ENCODE measurements around the gene MAP3K3.

The MAP3K3 gene

GRCh38 chr17:63621684-63622573, at the start of gene MAP3K3:
TSS of gene MAP3K3 (plus strand) at chr17:63622417. CDS start at chr17:63622760, 343 bp downstream.
- peak; percentile 100 for DNase-seq

DNA sequence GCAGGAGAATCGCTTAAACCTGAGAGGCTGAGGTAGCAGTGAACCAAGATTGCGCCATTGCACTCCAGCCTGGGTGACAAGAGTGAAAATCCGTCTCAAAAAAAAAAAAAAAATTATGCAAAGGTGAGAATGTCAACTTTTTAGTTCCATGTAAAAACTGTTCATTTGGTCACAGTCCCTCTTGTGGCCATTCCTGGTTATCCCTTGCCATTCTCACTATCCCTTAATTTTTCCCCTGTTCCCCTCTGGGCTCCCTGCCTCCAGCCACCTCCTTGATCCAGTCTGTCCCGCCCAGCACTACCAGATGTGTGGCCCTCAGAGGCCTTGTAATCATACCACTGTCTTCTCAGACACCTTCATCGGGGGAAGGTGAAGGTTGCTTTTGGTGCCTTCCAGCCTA, 48.6 kb upstream of the MAP3K3 start:
- DNase-seq: no peak

- DNase-seq: no peak
Observed at GRCh38 chr17:63578027-63578768, 44.0 kb upstream of the MAP3K3 start.

GRCh38 chr17:63578769-63579111, 43.5 kb upstream of the MAP3K3 start:
- DNase-seq: no peak

DNA sequence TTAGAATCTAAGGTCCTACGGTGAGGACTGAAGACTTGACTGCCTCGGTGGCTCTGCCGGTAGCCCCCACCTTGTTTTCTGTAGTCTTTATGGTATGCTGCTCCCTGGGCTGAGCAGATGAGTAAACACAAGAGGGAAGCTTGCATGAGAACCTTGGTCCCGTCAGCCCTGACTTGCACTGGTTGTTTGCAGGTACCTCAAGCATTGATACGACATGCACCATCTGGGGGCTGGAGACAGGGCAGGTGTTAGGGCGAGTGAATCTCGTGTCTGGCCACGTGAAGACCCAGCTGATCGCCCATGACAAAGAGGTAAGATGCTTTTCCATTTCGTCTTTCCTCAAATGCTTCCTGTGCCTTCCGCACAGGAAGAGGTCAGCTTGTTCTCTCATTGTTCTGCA, 42.6 kb upstream of the MAP3K3 start:
- DNase-seq: no peak

DNA sequence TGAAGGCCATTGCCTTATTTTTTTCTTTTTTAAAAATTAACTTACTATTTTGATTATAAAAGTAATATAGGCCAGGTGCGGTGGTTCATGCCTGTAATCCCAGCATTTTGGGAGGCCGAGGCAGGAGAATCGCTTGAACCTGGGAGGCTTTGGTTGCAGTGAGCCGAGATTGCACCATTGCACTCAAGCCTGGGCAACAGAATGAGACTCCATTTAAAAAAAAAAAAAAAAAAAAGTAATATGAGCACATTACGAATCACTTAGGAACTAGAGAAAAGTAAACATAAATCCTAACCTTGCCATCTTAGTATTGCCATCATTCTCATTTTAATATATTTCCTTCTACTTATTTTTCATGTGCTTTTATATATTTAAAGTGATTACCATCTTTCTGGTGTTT, 34.4 kb upstream of the MAP3K3 start:
- no peak for DNase-seq

GRCh38 chr17:63588797-63589196, 33.4 kb upstream of the MAP3K3 start:
- DNase-seq: no peak

DNA sequence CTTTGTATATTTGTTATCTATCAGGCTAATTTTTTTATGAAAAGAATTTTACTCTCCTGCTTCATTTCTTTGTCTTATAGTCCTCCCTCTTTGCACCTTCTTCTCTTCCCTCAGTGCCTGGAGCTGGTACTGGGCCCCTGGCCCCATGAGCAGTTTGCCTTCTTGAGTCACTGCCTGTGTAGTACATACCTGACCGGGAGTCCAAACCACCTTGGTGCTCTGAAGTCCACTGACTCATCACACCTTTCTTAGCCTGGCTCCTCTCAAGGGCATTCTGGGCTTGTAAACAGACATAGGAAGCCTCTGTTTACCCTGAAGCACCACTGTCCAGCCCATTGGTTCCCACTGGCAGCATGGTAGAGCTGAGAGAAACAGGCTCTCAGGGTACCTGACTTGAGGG, 32.6 kb upstream of the MAP3K3 start:
- DNase-seq: no peak

- DNase-seq: no peak
Observed at GRCh38 chr17:63592797-63593196, 29.4 kb upstream of the MAP3K3 start.

- DNase-seq: no peak
Observed at GRCh38 chr17:63595132-63595531, 27.1 kb upstream of the MAP3K3 start.

- DNase-seq: no peak
Observed at GRCh38 chr17:63596856-63597586, 25.2 kb upstream of the MAP3K3 start.

DNA sequence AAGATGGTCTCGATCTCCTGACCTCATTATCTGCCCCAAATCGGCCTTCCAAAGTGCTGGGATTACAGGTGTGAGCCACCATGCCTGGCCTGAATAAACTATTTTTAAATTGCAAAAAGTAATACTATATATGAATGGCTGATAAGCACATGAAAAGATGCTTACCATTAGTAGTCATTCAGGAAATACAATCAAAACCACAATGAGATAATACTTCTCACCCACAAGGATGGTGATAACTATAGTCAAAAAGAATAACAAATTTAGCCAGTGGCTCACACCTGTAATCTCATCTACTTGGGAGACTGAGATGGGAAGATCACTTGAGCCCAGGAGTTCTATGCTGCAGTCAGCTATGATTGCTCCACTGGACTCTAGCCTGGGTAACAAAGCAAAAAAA, 23.9 kb upstream of the MAP3K3 start:
- no peak for DNase-seq

DNA sequence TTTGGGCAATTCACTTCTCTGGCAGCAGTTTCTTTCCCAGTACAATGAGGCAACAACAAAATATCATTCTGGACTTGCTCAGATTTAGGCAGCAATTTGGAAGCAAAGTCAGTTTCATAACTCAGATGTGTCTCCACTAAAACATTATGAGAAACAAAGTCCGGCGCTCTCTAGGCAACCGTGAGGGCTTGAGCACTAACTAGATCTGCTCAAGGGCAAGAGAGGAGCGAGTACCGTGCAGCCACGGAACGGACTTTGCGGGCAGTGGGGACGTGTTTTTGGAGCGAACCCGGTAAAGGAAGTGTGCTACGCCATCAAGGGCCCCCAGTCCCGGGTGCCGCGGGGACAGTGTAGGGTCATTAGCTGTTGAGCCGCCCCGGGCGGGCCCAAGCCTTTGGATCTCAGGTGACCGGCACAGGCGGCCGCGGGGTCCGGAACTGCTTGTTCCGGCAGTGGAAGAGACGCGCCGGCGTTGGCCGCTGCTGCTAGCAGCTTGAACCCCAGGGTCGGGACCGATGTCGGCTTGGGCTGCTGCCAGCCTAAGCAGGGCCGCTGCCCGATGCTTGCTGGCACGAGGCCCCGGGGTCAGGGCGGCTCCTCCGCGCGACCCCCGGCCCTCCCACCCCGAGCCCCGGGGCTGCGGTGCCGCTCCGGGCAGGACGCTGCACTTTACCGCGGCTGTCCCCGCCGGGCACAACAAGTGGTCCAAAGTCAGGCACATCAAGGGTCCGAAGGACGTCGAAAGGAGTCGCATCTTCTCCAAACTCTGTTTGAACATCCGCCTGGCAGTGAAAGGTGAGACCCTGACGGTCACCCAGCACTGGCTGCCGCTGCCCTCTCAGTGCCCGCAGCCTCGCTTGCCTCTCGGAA, 21.4 kb upstream of the MAP3K3 start, which contains the start of gene TACO1:
Gene TACO1, plus strand, starts transcription at position 327 of the 870 bp plus-strand sequence. Its CDS starts 189 bp downstream, at position 516.
- DNase-seq: peak; percentile 84

DNA sequence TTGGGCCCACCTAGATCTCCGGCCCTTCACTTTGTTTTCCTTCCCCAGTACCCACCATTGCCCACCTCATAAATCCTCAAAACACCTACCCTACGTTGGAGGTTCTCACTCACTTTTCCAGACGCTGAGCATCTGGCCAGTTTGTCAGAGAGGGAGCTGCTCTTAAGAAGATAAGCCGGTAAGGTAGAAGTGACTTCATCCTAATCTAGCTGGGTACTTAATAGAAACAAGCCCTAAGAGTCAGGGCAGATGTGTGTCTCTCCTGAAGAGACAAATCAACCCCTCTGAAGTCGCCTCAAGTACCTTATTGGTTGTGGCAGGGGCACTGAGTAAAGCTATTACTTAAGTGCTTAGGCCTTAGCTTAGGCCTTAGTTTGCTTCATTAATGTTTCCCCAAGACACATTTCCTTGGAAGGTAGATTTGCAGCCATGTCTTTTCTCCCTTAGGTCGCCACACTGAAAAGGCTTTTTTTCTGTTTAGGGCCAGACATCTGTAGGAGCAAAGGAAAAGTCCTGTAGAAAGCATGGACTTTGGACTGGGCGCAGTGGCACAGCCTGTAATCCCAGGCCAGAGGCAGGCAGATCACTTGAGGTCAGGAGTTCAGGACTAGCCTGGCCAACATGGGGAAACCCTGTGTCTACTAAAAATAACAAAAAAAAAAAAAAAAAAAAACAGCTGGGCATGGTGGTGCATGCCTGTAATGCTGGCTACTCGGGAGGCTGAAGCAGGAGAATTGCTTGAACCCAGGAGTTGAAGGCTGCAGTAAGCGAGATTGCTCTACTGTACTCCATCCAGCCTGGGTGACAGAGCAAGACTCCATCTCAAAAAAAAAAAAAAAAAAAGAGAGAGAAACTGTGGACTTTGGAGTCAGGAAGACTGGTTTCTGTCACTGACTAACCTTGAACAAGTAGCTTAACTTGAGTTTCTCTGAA, 20.5 kb upstream of the MAP3K3 start:
- DNase-seq: no peak

DNA sequence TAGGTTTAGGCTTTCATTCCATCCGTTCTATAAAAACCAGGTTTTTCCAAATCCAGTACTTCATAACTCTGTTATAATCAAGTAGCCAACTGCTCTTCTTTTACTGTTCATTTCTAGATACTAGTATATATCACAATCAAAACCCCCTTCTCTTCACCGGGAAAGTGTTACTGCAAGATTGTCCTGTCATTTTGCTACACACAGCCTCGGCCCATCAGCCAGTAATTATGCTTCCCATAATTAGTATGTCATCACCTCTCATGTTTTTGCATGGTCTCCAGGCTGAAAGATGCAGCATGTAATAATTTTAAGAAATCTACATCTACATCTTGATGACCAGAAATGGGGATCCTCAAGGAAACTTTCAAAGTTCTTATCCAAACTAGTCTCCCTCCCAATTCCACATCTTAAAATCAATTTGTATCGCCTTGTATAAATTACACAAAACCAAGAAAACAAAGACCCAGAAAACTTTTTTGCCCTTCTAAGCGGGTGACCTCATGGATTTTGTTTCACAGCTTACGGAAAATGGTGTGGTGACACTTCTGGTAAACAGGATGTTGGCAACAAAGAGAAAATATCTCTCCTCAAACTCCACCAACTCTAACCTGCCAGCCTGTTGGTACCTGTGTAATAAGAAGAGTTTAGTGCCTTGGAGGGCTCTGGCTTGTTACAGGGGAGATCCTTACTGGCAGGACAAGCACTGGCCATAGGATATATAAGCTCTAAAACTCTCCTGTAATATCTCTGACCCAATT, 12.2 kb upstream of the MAP3K3 start:
- DNase-seq: no peak

- DNase-seq: no peak
Observed at GRCh38 chr17:63610854-63611253, 11.4 kb upstream of the MAP3K3 start.

DNA sequence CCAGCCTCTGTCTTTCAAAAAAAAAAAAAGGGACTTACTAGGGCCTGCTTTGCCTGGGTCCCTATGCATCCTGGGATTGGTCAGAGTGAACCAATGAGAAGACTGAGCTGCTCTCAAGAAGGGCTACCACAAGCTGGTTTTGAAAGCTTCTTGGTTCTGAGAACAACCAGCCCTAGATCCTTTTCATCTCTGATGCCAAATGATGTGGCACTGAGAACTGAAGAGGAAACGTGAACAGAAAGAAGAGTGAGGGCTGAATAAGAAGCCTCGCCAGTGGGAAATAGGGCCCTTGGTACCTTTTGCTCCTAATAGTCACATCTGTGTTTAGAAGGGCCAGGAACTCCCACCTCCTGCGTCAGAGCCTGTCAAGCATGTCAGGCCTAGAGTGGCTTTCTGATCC, 10.9 kb upstream of the MAP3K3 start:
- DNase-seq: no peak

- DNase-seq: no peak
Observed at GRCh38 chr17:63613663-63614062, 8.6 kb upstream of the MAP3K3 start.

DNA sequence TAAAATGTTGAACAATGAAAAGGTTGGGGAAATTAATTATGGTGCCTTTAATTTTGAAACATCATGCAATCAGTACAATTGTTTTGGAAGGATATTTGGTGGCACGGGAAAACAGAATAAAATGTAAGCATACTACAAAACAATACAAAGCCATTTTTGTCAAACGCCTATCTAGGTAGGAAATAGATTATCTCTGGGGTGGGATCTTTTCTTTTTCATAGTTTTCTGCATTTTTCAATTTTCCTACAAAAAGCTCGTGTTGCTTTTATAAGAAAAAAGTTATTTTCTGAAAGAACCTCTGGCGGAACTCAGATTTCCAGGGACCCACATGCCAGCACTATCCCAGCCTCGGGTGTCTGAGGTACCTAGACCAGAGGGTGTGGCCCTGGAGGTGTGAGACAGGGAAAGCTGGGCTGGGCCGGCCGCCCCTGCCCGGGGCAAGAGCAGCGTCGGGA, 961 bp upstream of the MAP3K3 start:
- no peak for DNase-seq
